ENCODE data around the gene MBP. TPM values are rescaled to one million over a fixed set of nuclear protein-coding genes. Genes with fewer than 3 reads are reported as not detected.

Gene MBP
- total and polyA plus RNA-seq, 10 of the 15 experiments (the other 5 are each of a cell fraction or from before 2014, with no cell fraction given), result 12.2 to 67.8 (median 42.1) TPM

DNA sequence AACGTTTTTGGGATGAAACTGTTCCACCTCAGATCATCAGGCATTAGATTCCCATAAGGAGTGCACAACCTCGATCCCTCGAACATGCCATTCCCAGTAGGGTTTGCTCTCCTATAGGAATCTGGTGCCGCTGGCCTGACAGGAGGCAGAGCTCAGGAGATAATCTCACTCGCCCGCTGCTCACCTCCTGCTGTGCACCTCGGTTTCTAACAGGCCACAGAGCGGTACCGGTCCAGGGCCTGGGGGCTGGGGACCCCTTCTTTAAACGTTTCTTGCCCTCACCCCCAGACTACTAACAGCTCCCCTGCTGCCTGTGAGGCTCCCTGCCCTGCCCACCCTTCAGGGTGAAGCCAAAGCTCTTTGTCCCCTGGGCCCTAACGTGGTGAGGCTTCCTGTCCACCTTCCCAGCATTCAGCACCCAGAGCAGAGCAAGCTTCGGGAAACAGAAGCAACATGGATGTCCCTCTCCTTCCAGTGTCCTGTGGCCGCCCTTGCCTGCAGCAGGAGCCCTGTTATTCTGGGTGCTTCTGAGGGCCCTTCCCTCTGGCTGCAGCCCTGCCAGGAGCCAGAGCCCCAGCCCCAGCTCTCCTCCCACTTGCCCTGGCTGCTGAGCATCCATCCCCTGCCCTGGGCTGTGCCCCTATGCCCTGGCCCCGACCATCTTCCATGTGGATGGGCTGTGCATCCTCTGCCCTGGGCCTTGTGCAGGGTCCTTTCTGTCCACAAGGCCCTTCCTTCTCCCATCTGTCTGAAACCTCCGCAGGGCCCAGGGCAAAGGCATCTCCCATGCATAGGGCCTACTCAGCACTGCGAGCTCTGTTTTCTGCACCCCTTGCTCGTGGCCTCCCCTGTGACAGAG is 140.1 kb downstream of the MBP start:
- Histone ChIP-seq H3K27me3 (replicated peaks in 1 of 2; ENCODE audit: control insufficient read depth in 2 of 2, insufficient read depth in 2 of 2, low read length in 1 of 2) (no peaks in the 10 kb centered on the region), H3K4me1 (ENCODE audit: control insufficient read depth, insufficient read depth, low read length) (peaks cover 9% of the 10 kb centered on the region; the same call in 1 of the 2 replicates), H2AFZ (ENCODE audit: control insufficient read depth, low read depth, low read length) (no peak overlapping the region), H3K4me3 (no peak overlapping the region), H3K4me2 (ENCODE audit: control insufficient read depth, insufficient read depth) (no peak overlapping the region), H3K9me3 (replicated peaks; ENCODE audit: control insufficient read depth, insufficient read depth, low read length) (no peaks in the 10 kb centered on the region), H3K9ac (ENCODE audit: control insufficient read depth, insufficient read depth, low read length) (no peak overlapping the region), H3K27ac (ENCODE audit: control insufficient read depth, insufficient read depth) (no peak overlapping the region), H4K20me1 (ENCODE audit: control insufficient read depth, insufficient read depth) (no peaks in the 10 kb centered on the region), H3K36me3 (ENCODE audit: control insufficient read depth in 2 of 2, insufficient read depth in 2 of 2, low read length in 1 of 2) (no peaks in the 10 kb centered on the region), H3K79me2 (ENCODE audit: control insufficient read depth, insufficient read depth, low read length) (no peaks in the 10 kb centered on the region)
- in situ Hi-C loops (cut with MboI) (no loop called here), intact Hi-C loops (cut with micrococcal nuclease; ENCODE audit: unreplicated experiment) (no loop called here)
- ChIA-PET RAD21 (ENCODE audit: unreplicated experiment) (interaction anchor here (2.2 kb wide), 1 partner anchor 219 kb away, joined by 8 read pairs; no protein-coding TSS in a partner anchor), SMC1A (ENCODE audit: uncharacterized antibody, unreplicated experiment) (no interaction called here), CTCF (interaction anchor here (1.0 to 2.1 kb wide), 3 partner anchors 8 to 70 kb away, joined by 3 to 10 read pairs (median 4); no protein-coding TSS in a partner anchor), POLR2A (no interaction called here)
- ATAC-seq (peak; percentile 13; the same call in 2 of the 3 replicates), FAIRE-seq (no peak), DNase-seq (ENCODE audit: low read depth, low spot score) (no peak)
- 77% methylated on average over 17 of the region's 17 CpGs for WGBS (ENCODE audit: insufficient coverage, insufficient replicate concordance, low lambda C conversion rate, missing lambda C conversion rate)
- no TSS peak for BruUV-seq (replicated peaks)
- no peak for TF ChIP-seq NFYA (IDR thresholded peaks at IDR 0.05; ENCODE audit: borderline replicate concordance, low read depth, low read length)
- TF ChIP-seq ESRRA (IDR thresholded peaks at IDR 0.05; ENCODE audit: low read length), result no peak
- no peak for TF ChIP-seq NR2C1 (IDR thresholded peaks at IDR 0.05)
- TF ChIP-seq, protein P1, sequence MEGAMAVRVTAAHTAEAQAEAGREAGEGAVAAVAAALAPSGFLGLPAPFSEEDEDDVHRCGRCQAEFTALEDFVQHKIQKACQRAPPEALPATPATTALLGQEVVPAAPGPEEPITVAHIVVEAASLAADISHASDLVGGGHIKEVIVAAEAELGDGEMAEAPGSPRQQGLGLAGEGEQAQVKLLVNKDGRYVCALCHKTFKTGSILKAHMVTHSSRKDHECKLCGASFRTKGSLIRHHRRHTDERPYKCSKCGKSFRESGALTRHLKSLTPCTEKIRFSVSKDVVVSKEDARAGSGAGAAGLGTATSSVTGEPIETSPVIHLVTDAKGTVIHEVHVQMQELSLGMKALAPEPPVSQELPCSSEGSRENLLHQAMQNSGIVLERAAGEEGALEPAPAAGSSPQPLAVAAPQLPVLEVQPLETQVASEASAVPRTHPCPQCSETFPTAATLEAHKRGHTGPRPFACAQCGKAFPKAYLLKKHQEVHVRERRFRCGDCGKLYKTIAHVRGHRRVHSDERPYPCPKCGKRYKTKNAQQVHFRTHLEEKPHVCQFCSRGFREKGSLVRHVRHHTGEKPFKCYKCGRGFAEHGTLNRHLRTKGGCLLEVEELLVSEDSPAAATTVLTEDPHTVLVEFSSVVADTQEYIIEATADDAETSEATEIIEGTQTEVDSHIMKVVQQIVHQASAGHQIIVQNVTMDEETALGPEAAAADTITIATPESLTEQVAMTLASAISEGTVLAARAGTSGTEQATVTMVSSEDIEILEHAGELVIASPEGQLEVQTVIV (IDR thresholded peaks at IDR 0.05; ENCODE audit: borderline replicate concordance, partially characterized antibody), result no peak
- no peak for TF ChIP-seq PAX8 (IDR thresholded peaks at IDR 0.05)
- TF ChIP-seq, protein P2, sequence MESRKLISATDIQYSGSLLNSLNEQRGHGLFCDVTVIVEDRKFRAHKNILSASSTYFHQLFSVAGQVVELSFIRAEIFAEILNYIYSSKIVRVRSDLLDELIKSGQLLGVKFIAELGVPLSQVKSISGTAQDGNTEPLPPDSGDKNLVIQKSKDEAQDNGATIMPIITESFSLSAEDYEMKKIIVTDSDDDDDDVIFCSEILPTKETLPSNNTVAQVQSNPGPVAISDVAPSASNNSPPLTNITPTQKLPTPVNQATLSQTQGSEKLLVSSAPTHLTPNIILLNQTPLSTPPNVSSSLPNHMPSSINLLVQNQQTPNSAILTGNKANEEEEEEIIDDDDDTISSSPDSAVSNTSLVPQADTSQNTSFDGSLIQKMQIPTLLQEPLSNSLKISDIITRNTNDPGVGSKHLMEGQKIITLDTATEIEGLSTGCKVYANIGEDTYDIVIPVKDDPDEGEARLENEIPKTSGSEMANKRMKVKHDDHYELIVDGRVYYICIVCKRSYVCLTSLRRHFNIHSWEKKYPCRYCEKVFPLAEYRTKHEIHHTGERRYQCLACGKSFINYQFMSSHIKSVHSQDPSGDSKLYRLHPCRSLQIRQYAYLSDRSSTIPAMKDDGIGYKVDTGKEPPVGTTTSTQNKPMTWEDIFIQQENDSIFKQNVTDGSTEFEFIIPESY (IDR thresholded peaks at IDR 0.05), result no peak
- TF ChIP-seq ZZZ3 (IDR thresholded peaks at IDR 0.05; ENCODE audit: control insufficient read depth, insufficient read length, low read depth), result no peak
- no peak for TF ChIP-seq ZSCAN29 (IDR thresholded peaks at IDR 0.05)
- TF ChIP-seq ETV6 (conservative IDR thresholded peaks at IDR 0.05 in 1 of 2, IDR thresholded peaks at IDR 0.05 in 1 of 2; ENCODE audit: borderline replicate concordance in 1 of 2, low read depth in 1 of 2), result no peak
- TF ChIP-seq YY1 (IDR thresholded peaks at IDR 0.05; ENCODE audit: low read depth, low read length), result no peak
- no peak for TF ChIP-seq ZNF384 (IDR thresholded peaks at IDR 0.05; ENCODE audit: borderline replicate concordance, low read depth, low read length)
- TF ChIP-seq NFYB (IDR thresholded peaks at IDR 0.05; ENCODE audit: insufficient read depth, low read depth, low read length), result no peak
- no peak for TF ChIP-seq CEBPZ (IDR thresholded peaks at IDR 0.05; ENCODE audit: low read depth, low read length)
- no peak for TF ChIP-seq POU2F2 (IDR thresholded peaks at IDR 0.05; ENCODE audit: borderline replicate concordance, low read depth, low read length)
- no peak for TF ChIP-seq MAX (IDR thresholded peaks at IDR 0.05; ENCODE audit: low read depth, low read length)

All from GM12878 (cell line).